K562 (cell line): ENCODE results near the gene MTFMT. TPM values are rescaled to one million over a fixed set of nuclear protein-coding genes. Genes with fewer than 3 reads are reported as not detected.

Experiments used
- ATAC-seq: fragments of 200-7000 bp; cut with Tn5 transposase; 3 replicates; pipeline ENCODE4 v1.9.1; 2020; ENCODE audit warnings: moderate library complexity
- BruUV-seq: library from RNA; stranded (reverse); fragments of 400-500 nt; replicated peaks from 2 replicates; lab custom pipeline; 2021; lab: Mats Ljungman, UMichigan
- CTCF ChIA-PET: fragments of 300-600 bp; formaldehyde crosslinking; extraction: SDS; loops from one replicate; lab custom pipeline; 2021; ENCODE audit warnings: low intra/inter-chr PET ratio; lab: Yijun Ruan, JAX
- POLR2A ChIA-PET: fragments of 300-600, 350-650 bp; sonication (Branson Sonifier 250); formaldehyde crosslinking; extraction: SDS; loops from one replicate; lab custom pipeline; 2021; ENCODE audit warnings: antibody characterized with exemption, inconsistent platforms; lab: Yijun Ruan, JAX
- DNase-seq, 4 experiments: peaks; one replicate each; pipeline versions ENCODE4 v3.0.0 to v3.0.0-alpha.2; 2011 to 2018; ENCODE audit warnings: low spot score in 3 of 4, mixed read lengths in 3 of 4; ENCODE audit errors: extremely low read depth in 1 of 4
- FAIRE-seq: peaks from 2 replicates; lab custom pipeline; 2011; peaks lifted over from hg19 to GRCh38; lab: Jason Lieb, UNC
- H2AFZ ChIP-seq: 2 replicates; pipeline ENCODE4 v1.6.0; 2011; ENCODE audit warnings: low read depth, low read length, control low read depth, inconsistent platforms
- H3K27ac ChIP-seq: fragments of 200-600 bp; 3 replicates; pipeline ENCODE4 v1.8.0; 2011; ENCODE audit warnings: low read depth, mild to moderate bottlenecking, control low read depth, inconsistent platforms, low read length, moderate library complexity, mixed read lengths; ENCODE audit errors: extremely low read depth
- H3K27me3 ChIP-seq, 2 experiments: fragments of 300-600 bp in 1 of 2; 2 replicates in 1 of 2; 3 replicates in 1 of 2; pipeline versions ENCODE4 v1.6.0 to v1.8.0; 2011; ENCODE audit warnings: inconsistent platforms in 2 of 2, low read length in 2 of 2, mild to moderate bottlenecking in 1 of 2, mixed read lengths in 1 of 2, moderate library complexity in 1 of 2; ENCODE audit not compliant: control insufficient read depth in 2 of 2, insufficient read depth in 2 of 2
- H3K36me3 ChIP-seq: fragments of 300-600 bp; 3 replicates; pipeline ENCODE4 v1.8.0; 2011; ENCODE audit warnings: mild to moderate bottlenecking, low read length, inconsistent platforms; ENCODE audit not compliant: control insufficient read depth, insufficient read depth
- H3K4me1 ChIP-seq, 2 experiments: fragments of 200-600 bp in 1 of 2; replicated peaks in 1 of 2; 2 replicates in 1 of 2; 3 replicates in 1 of 2; pipeline versions ENCODE4 v1.5.1 to v1.8.0; 2011; ENCODE audit warnings: inconsistent platforms in 2 of 2, low read length in 2 of 2, mild to moderate bottlenecking in 1 of 2, mixed read lengths in 1 of 2, moderate library complexity in 1 of 2; ENCODE audit not compliant: control insufficient read depth in 2 of 2, insufficient read depth in 2 of 2
- H3K4me2 ChIP-seq: 2 replicates; pipeline ENCODE4 v1.6.1; 2011; ENCODE audit warnings: low read length, control low read depth, inconsistent platforms, mixed read lengths; ENCODE audit not compliant: insufficient read depth
- H3K4me3 ChIP-seq: fragments of 200-600 bp; sonication (generic), shearing (Covaris generic); 2 replicates; pipeline ENCODE4 v1.5.1; 2016; ENCODE audit warnings: control low read depth, inconsistent platforms
- H3K79me2 ChIP-seq: fragments of 200-600 bp; 3 replicates; pipeline ENCODE4 v1.8.0; 2011; ENCODE audit warnings: low read length, inconsistent platforms; ENCODE audit not compliant: control insufficient read depth, insufficient read depth
- H3K9ac ChIP-seq, 2 experiments: 2 replicates each; pipeline versions ENCODE4 v1.6.0 to v1.6.1; 2011; ENCODE audit warnings: low read depth in 2 of 2, low read length in 2 of 2, control low read depth in 1 of 2, inconsistent platforms in 1 of 2, mild to moderate bottlenecking in 1 of 2, mixed read lengths in 1 of 2; ENCODE audit not compliant: insufficient read depth in 1 of 2
- H3K9me1 ChIP-seq: one replicate; pipeline ENCODE4 v1.6.0; 2011; ENCODE audit warnings: inconsistent platforms, mild to moderate bottlenecking, low read length, moderate library complexity; ENCODE audit not compliant: control insufficient read depth, insufficient read depth
- H3K9me3 ChIP-seq: replicated peaks from 2 replicates; pipeline ENCODE4 v1.5.1; 2011; ENCODE audit warnings: low read depth, low read length, inconsistent platforms; ENCODE audit not compliant: control insufficient read depth, insufficient read depth
- H4K20me1 ChIP-seq: replicated peaks from 2 replicates; pipeline ENCODE4 v1.6.1; 2011; ENCODE audit warnings: low read length, inconsistent platforms, mixed read lengths; ENCODE audit not compliant: control insufficient read depth, insufficient read depth
- HLTF ChIP-seq: fragments of 450-650 bp; IDR thresholded peaks from 2 replicates; pipeline ENCODE4 v1.6.1; 2016
- KAT7 ChIP-seq: sonication (generic); formaldehyde crosslinking; IDR thresholded peaks from 2 replicates; pipeline ENCODE4 v1.8.0; 2022; ENCODE audit warnings: missing genetic modification reagents, mild to moderate bottlenecking, borderline replicate concordance
- MAFG ChIP-seq: fragments of 450-650 bp; conservative IDR thresholded peaks from 2 replicates; pipeline ENCODE4 v1.6.1; 2016; ENCODE audit warnings: missing genetic modification characterization, missing compliant biosample characterization
- MAX ChIP-seq: sonication (generic); formaldehyde crosslinking; IDR thresholded peaks from 2 replicates; pipeline ENCODE4 v1.9.0; 2022; ENCODE audit warnings: mild to moderate bottlenecking, missing genetic modification reagents
- NKRF ChIP-seq: fragments of 450-650 bp; IDR thresholded peaks from 2 replicates; pipeline ENCODE4 v1.6.1; 2016; ENCODE audit warnings: borderline replicate concordance
- SRSF1 ChIP-seq: fragments of 200-400 bp; formaldehyde crosslinking; IDR thresholded peaks from 2 replicates; pipeline ENCODE4 v1.6.1; 2017; ENCODE audit warnings: mild to moderate bottlenecking, low read depth, low read length, moderate library complexity
- XRCC4 ChIP-seq: IDR thresholded peaks from one replicate; pipeline ENCODE4 v1.6.1; 2011; ENCODE audit not compliant: insufficient read depth, insufficient read length; ENCODE audit errors: extremely low read depth
- ZHX1 ChIP-seq: fragments of 150-350 bp; conservative IDR thresholded peaks from 2 replicates; pipeline ENCODE4 v1.6.1; 2014; ENCODE audit warnings: low read length
- ZNF280B ChIP-seq: fragments of 250-450 bp; sonication (Bioruptor Pico); IDR thresholded peaks from 2 replicates; pipeline ENCODE4 v1.5.1; 2021; ENCODE audit warnings: mild to moderate bottlenecking
- WGBS: fragments of 100-300 bp; shearing (Covaris generic); methylation state at CpG from one replicate; pipeline ENCODE4 v1.1.6; 2016; ENCODE audit warnings: low coverage, mixed read lengths; ENCODE audit not compliant: insufficient coverage; ENCODE audit errors: missing lambda C conversion rate; 5-methylcytosine and 5-hydroxymethylcytosine counted together
- in situ Hi-C: fragments of 300-500 bp; cut with MboI; formaldehyde crosslinking; loops from 4 replicates; pipeline ENCODE4 v1.15.0; 2018; ENCODE audit warnings: inconsistent platforms, mixed read lengths
- intact Hi-C: fragments of 100-400 bp; cut with micrococcal nuclease; formaldehyde crosslinking; loops from 2 replicates; pipeline ENCODE4 v1.14.2; 2022
- polyA plus RNA-seq, 8 experiments: library from polyadenylated mRNA; depleted of rRNA in 4 of 8; stranded (reverse) in 5 of 8; unstranded in 3 of 8; fragments of >200 nt; fragmentation: Nextera tagmentation in 2 of 8; fragmentation: Illumina TruSeq in 1 of 8; extraction: Ambion mirVana in 2 of 8; extraction: Trizol in 1 of 8; gene quantifications; 2 replicates each; pipeline versions ENCODE4 v1.2.1 to v1.2.3, GENCODE V29; 2011 to 2014; ENCODE audit warnings: inconsistent platforms in 1 of 8, missing spikeins in 1 of 8
- total RNA-seq, 7 experiments: library from RNA; depleted of rRNA in 6 of 7; stranded (reverse); fragments of >200 nt in 6 of 7; fragmentation: Illumina TruSeq in 2 of 7; extraction: Trizol in 2 of 7; gene quantifications; 2 replicates each; pipeline versions ENCODE4 v1.2.1 to v1.2.3, GENCODE V29; 2011 to 2021; ENCODE audit warnings: low replicate concordance in 1 of 7
- TF ChIP-seq, protein P1 (sequence below): fragments of 250-450 bp; sonication (Bioruptor Pico); IDR thresholded peaks from 2 replicates; pipeline ENCODE4 v1.5.0; 2021; ENCODE audit warnings: mild to moderate bottlenecking, moderate library complexity

MTFMT gene
- total and polyA plus RNA-seq, 9 of the 15 experiments (the other 6 are each of a cell fraction or from before 2014, with no cell fraction given) = 1.4 to 31.1 (median 16.2) TPM

- TF ChIP-seq NKRF = peak; percentile 31; the same call in 1 of the 2 replicates
Measured at GRCh38 chr15:65028338-65028737, 1.1 kb downstream of the MTFMT start (continued).

GRCh38 chr15:65027593-65027992 is 1.8 kb downstream of the MTFMT start:
- Histone ChIP-seq H3K9ac (no peak overlapping the region), H3K4me1 (peaks cover 5 to 13% of the 10 kb centered on the region in 2 experiments; a peak in 4 of 5 replicates), H3K9me3 (no peaks in the 10 kb centered on the region), H3K4me3 (no peak overlapping the region), H3K27ac (no peak overlapping the region), H3K79me2 (peaks cover 19% of the 10 kb centered on the region), H3K4me2 (no peak overlapping the region), H3K9me1 (no peaks in the 10 kb centered on the region), H3K36me3 (peaks cover 28% of the 10 kb centered on the region), H4K20me1 (no peaks in the 10 kb centered on the region), H2AFZ (no peak overlapping the region), H3K27me3 (no peaks in the 10 kb centered on the region)
- in situ Hi-C loops = no loop called here
- no TSS peak for BruUV-seq
- CTCF ChIA-PET = no interaction called here
- WGBS = 88% methylated on average over 1 of the region's 1 CpG
- DNase-seq (no peak), FAIRE-seq (no peak), ATAC-seq (no peak)
- POLR2A ChIA-PET = no interaction called here
- intact Hi-C loops = no loop called here
- no peak for TF ChIP-seq MAX (CRISPR knock-in tag)
- TF ChIP-seq KAT7 (CRISPR knock-in tag) = no peak
- no peak for TF ChIP-seq HLTF
- no peak for TF ChIP-seq ZHX1
- TF ChIP-seq MAFG (tag) = no peak
- no peak for TF ChIP-seq ZNF280B (CRISPR knock-in tag)
- no peak for TF ChIP-seq SRSF1
- TF ChIP-seq XRCC4 = no peak
- TF ChIP-seq, protein P1, sequence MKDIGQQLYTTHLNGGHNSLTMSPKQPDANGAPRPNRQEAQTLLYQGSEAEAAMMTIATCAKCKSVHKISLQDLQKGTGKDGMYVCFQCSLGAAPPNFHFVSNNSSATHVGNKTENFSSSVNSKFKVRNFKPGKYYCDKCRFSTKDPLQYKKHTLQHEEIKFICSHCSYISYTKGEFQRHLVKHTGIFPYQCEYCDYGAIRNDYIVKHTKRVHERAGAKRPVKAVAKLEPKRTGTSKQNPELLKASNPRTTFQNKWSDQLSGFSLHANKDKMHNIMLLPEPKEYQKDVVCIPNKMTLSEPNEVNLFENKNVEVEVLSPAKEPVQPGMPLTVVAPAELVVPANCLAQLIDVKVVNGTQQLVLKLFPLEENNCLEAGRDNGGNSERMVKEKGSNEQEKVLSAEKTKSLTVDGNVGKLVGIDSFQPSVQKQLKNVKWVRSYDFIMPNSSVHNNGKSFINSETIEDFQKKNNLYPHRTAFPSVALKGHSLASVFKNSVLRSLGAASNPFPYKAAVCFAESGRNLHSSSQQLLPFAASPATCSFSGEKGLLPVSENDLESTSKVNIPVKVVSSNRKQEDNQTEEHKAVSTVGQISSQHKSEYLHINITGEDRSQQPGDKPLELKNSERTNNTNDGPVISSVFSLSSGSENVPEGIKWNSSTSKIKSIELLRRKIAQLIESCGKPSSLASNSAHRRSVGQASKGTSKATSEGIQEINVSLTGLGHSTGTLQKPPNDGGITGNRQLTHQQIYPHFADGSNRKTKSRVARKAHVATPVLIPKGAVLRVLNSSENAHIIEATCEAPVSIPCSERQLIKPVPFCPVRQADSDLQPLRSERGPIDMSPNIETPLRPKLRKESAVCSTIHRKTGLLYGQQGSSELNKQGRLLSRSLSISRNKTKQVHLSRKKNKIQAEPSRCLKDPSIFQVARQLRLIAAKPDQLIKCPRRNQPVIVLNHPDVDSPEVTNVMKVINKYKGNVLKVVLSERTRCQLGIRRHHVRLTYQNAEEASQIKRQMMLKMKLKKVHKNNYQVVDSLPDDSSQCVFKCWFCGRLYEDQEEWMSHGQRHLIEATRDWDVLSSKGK = no peak
